GM21619 (cell line): ENCODE measurements around the gene TCF15.
"Not testable (repeated sequence)": the region's sequence is repeated elsewhere in the genome, so short reads cannot be mapped to it uniquely, and the experiment has no call there.

Experiments
- ATAC-seq: cut with Tn5 transposase; IDR thresholded peaks from one replicate; pipeline ENCODE4 v1.9.1; 2021; ENCODE audit not compliant: unreplicated experiment

Gene TCF15

DNA sequence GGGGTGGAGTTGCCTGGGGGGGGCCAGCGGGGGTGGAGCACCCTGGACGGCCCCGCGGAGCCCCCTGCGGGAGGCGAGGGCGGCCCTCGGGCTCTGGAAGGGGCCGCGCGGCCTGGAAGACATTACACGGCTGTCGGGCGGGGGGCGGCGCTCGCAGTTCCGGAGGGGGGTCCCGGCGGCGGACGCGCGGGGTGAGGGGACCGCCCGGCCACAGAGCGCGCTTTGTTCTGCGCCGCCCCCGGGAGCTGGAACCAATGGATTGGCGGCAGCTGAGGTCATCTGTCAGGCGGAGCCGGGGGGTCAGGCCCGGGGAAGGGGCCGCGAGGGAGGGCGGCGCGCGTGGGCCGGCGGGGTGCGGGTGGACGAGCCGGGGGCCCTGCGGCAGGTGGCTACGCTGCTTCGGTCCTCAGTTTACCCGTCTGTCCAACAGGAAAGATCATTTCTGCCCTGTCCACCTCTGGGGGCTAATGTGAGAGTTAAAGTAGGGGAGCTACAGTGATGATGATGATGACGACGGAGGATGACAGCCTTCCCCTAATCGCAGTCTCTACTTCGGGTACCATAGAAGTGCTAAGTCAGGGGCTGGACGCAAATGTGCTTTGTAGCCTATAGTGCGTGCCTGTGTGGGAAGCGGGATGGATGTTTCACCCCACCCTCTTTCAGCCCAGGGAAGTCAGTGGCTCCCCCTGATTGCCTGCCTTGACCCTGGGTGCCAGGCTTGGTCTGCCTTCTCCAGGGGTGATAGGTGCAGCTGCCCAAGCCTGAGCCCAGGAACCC, 32.5 kb upstream of the TCF15 start:
- no peak for ATAC-seq

GRCh38 chr20:642013-642397, 31.9 kb upstream of the TCF15 start:
- ATAC-seq = not testable (repeated sequence)

GRCh38 chr20:641516-641875, 31.4 kb upstream of the TCF15 start:
- ATAC-seq = no peak

DNA sequence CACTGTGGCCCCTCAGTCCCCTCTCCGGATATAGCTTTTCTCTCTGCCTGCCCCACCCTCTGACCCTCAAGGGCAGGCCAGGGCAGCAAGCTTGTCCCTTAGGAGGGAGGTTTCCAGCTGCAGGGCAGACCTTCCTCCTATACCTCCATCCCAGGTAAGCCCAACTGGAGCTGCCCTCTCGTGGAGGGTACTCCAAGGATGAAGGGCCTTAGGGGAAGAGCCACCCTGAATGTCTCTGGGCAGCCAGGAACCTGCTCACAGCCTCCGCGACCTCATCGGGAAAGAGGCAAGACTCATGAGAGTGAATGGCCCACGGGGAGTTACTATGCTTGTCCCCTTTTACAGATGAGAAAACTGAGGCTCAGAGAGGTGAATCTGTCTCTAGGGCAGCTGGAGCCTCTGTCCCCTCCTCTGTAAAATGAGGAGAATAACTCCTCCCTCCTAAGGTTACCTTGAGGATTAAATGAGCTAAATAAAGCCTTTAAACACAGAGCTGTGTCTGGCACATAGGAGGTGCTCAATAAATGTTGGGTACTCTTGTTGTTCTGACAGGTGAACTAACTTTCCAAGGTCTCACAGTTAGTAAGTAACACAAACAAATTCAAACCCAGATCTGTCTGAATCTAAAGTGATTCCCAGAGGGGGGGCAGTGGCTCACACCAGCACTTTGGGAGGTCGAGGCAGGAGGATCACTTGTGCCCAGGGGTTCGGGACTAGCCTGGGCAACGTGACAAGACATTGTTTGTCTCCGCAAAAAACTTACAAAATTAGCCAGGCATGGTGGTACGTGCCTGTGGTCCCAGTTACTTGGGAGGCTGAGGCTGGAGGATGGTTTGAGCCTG, 30.8 kb upstream of the TCF15 start:
- ATAC-seq = no peak

DNA sequence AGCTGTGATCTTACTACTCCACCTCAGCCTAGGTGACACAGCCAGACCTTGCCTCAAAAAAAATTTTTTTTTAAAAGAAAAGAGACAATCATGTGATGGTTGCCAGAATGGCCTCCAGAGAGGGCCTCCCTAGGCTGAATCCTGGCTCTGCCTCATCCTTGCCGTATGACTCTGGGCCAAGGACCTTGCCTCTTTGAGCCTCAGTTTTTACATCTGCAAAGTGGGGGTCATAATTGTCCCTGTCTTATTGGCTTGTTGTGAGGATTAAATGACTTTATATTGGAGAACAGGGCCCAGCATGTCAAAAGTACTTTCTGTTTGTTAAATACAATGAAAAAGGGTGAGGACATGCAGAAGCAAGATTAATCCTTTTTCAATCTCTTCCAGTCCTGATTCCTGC, 28.5 kb upstream of the TCF15 start:
- no peak for ATAC-seq

DNA sequence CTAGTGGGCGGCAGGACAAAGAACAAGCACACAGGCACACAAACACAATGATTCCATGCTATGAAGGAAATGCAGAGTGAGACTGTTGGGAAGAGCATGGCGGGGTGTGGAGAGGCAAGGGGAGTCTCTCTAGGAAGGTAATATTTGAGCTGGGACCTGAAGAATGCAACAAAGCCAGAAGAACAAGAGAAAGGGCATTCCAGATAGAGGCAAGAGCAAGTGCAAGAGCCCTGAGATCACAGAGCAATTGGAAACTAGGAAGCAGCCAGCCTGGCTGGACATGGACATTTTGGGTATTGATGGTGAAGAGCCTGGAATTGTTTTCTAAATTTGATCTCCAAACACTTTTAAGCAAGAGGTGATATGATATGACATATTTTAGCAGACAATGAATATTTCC, 27.4 kb upstream of the TCF15 start:
- ATAC-seq = no peak

GRCh38 chr20:635893-636338, 25.8 kb upstream of the TCF15 start:
- no peak for ATAC-seq

DNA sequence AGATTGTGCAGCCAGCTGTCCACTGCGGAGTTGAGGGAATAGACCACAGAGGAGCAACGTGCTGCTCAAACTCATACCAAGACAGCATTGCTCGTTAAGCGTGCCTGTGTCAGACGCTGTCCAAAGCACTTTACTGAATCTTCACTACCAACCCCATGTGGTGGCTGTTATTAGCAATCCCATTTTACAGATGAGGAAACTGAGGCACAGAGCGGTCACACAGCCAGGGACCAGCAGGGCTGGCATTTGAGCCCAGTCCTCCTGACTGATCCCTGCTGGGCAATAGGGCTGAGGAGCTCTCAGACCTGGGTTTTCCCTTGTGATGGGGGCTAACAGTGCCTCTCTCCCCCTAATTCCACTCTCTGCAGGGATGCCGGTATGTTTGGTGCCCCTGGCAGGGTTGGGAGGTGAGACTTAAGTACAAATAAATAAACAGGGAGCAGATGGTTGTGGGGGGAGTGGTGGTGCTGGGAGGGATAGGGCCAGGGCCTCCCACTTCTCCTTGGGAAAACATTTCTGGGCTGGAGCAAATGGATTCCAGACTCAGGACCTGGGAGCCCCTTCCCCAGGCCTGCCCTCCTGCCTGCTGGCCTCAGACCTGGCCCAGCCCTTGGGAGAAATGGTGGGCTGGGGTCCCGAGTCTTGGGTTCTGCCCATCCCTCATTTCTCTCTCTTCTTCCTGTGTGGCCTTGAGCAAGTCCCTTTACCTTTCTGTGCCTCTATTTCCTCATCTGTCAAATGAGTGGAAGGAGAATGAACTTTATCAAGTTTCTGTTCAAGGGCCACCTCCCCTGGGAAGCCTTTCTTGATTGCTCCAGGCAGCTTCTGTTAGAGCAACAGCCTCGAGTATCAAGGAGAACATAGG, 25.2 kb upstream of the TCF15 start:
- no peak for ATAC-seq

DNA sequence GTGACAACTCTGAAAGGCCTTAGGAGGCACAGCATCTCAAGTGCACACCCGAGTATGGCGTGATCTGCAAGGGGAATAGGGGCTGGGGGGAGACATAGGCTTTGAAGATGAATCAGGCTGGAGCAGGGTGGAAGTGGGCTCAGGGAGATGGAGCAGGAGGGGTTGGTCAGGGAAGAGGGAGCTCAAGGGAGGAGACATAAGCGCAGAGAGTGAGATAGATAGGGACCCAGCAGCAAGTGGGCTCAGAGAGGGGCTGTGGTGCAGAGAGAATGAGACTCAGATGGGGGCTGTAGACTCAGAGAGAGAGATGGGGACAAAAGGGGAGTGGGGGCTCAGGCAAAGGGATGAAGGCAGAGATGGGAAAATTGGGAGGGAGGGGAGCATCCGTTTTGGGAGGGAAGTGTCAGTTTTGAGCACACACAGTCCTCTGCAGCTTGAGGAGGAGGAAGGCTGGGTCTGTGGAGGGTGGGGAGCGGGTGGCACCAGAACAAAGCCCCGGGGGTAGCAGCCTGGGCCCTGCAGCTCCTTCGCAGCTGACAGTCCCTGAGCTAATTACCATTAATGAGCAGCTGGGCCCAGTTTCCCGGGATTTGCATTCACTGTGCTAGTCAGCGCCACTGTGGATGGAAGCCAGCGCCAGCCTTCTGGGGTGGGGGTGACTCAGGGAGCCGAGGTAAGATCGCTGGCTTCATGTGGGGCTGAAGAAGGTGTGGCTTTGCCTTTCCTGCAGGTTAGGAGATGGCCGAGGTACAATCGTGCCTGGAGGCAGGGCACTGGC, 24.2 kb upstream of the TCF15 start:
- no peak for ATAC-seq

- no peak for ATAC-seq
Observed at GRCh38 chr20:631101-631500, 21.0 kb upstream of the TCF15 start.

DNA sequence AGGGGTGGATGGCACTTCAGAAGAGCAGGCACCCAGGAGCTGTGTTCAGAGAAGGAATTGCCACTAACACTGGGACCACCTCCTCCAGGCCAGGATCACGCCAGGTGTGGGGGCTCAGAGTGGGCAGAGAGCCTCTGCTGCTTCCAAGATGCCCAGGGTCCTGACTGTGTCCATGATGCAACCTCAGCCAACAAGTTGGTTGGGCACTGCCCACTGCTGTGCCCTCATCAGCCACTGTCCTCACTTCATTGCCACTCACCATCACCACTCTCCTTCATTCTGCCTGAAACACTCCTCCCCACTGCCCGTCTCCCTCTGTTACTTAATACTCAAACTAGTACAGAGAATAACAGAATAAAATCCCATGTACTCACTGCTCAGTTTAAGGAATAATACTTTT, 16.5 kb upstream of the TCF15 start:
- no peak for ATAC-seq

- ATAC-seq = no peak
Observed at GRCh38 chr20:625360-625932, 15.3 kb upstream of the TCF15 start.

DNA sequence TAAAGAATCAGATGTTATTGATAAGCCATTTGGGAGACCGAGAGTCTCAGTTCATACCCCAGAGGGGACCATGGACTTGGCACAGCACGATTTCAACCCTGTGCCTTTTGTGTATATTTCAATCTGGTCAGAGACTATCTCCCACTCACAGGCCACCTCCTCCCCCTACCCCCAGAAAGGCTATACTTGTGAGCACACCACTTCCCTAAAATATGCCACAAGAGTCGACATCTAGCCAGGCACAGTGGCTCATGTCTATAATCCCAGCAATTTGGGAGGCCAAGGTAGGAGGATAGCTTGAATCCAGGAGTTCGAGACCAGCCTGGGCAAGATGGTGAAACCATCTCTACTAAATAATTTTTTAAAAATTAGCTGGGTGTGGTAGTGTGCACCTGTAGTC, 13.6 kb upstream of the TCF15 start:
- ATAC-seq = no peak

DNA sequence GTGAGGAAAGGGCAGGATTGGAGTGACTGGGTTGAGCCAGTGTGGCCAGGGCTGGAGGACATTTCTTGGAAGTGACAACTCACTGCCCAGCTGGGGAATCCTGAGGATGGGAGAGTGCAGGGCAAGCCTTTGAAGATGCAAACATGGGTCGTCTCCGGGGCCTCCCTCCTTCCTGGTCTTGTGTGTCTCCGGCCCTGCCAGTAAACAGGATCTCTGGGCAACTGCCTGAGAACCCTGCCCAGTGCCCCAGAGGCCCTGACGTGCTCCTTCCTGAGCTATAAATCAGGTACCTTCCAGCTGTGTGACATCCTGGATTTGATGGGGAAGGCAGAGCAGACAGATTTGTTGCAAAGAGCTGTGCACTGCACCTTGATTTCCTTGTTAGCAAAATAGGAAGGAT, 12.9 kb upstream of the TCF15 start:
- ATAC-seq = no peak

GRCh38 chr20:622161-622560, 12.1 kb upstream of the TCF15 start:
- ATAC-seq = no peak

DNA sequence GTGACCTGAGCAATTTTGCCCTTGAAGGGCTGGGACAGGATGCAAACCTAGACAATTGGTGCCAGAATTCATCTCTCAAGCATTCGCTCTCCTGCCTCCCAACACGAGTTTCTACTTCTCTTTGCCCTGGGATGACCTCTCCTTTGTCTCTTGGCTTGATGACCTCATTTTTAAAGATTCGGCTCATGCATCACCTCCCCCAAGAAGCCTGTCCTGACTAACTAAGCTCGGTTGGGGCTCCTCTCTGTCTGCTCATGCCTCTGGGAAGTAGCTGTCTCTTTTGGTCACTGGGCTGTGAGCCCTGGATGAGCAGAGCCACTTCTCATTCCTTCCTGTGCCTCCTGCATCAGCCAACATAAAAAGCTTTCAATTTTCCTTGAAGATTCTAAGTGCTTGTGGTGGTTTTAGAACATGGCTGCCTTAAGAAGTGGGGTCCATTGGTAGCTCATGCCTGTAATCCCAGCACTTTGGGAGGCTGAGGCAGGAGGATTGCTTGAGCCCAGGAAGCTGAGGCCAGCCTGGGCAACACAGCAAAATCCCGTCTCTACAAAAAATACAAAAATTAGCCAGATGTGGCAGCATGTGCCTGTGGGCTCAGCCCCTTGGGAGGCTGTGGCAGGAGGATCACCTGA, 11.1 kb upstream of the TCF15 start:
- no peak for ATAC-seq

DNA sequence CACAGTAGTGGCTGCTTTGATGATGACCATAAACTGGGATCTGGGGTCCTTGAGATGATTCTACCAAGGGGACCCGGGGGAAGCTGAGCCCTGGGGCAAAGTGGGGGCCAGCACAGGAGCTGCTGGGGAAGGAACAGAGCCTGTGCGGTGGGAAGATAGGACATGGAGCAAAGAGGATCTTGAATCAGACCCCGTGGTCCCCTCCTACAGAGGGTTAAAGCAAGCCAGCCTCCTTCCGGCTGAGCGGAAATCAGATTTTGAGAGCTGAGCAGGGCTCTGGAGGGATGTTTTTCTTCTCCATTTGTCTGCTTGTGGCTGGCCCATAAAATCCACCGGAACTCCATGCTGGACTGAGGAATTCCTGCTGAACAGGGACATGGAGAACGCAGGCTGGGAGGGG, 10.1 kb upstream of the TCF15 start:
- no peak for ATAC-seq

- ATAC-seq = no peak
Observed at GRCh38 chr20:618980-619379, 8.9 kb upstream of the TCF15 start.

GRCh38 chr20:617934-618690, 8.0 kb upstream of the TCF15 start:
- no peak for ATAC-seq
